Small intestine (tissue), 7 donors: ENCODE results near the gene UVSSA. TPM values are rescaled to one million over a fixed set of nuclear protein-coding genes. Genes with fewer than 3 reads are reported as not detected.
"Not testable (repeated sequence)": the region's sequence is repeated elsewhere in the genome, so short reads cannot be mapped to it uniquely, and the experiment has no call there.

ENCODE experiments used
- DNase-seq, 2 donors: peaks; one replicate each; pipeline versions ENCODE4 v3.0.0 to v3.0.0-alpha.2; 2013
- FAIRE-seq: peaks from 2 replicates; lab custom pipeline; 2012; peaks lifted over from hg19 to GRCh38; lab: Jason Lieb, UNC
- H3K27ac ChIP-seq, 3 donors: one replicate each; pipeline ENCODE4 v1.5.1; 2013; ENCODE audit warnings: low read length in 2 of 3, mild to moderate bottlenecking in 2 of 3, control low read depth in 1 of 3, inconsistent platforms in 1 of 3, low read depth in 1 of 3, moderate library complexity in 1 of 3
- H3K27me3 ChIP-seq, 3 donors: one replicate each; pipeline ENCODE4 v1.6.1; 2013; ENCODE audit warnings: low read length in 3 of 3, inconsistent platforms in 1 of 3; ENCODE audit not compliant: control insufficient read depth in 3 of 3, insufficient read depth in 3 of 3
- H3K36me3 ChIP-seq, 3 donors: one replicate each; pipeline ENCODE4 v1.6.1; 2013; ENCODE audit warnings: low read length in 3 of 3, inconsistent platforms in 1 of 3, low read depth in 1 of 3, mild to moderate bottlenecking in 1 of 3, moderate library complexity in 1 of 3; ENCODE audit not compliant: control insufficient read depth in 3 of 3, insufficient read depth in 2 of 3
- H3K4me1 ChIP-seq, 3 donors: one replicate each; pipeline ENCODE4 v1.6.1; 2013; ENCODE audit warnings: low read length in 2 of 3, inconsistent platforms in 1 of 3, low read depth in 1 of 3, mild to moderate bottlenecking in 1 of 3, moderate library complexity in 1 of 3; ENCODE audit not compliant: control insufficient read depth in 3 of 3, insufficient read depth in 2 of 3
- H3K4me3 ChIP-seq, 3 donors: one replicate each; pipeline ENCODE4 v1.5.1; 2013; ENCODE audit warnings: low read length in 3 of 3, control low read depth in 1 of 3, inconsistent platforms in 1 of 3, low read depth in 1 of 3, mild to moderate bottlenecking in 1 of 3, moderate library complexity in 1 of 3
- H3K9me3 ChIP-seq, 2 donors: one replicate each; pipeline ENCODE4 v1.6.1; 2013; ENCODE audit warnings: low read depth in 1 of 2, low read length in 1 of 2; ENCODE audit not compliant: control insufficient read depth in 2 of 2, insufficient read depth in 1 of 2
- WGBS, 3 donors: extraction: QIAGEN DNeasy Blood & Tissue Kit; methylation state at CpG; one replicate each; pipeline ENCODE4 v1.1.7; 2013; 5-methylcytosine and 5-hydroxymethylcytosine counted together
- polyA plus RNA-seq, 4 donors: library from polyadenylated mRNA; stranded (reverse) in 3 of 4; unstranded in 1 of 4; fragments of 200-250 nt in 3 of 4; fragments of 120-200 nt in 1 of 4; gene quantifications; one replicate each; pipeline versions ENCODE4 v1.2.1 to v1.2.3, GENCODE V29; 2013
- donor health status: healthy with polysubstance abuse.
- donor health status: control.
- donor health status: control.
- donor health status: Bipolar disorder and iron deficiency.
- donor health status: healthy.

The UVSSA gene
- polyA plus RNA-seq, 4 donors: 8.5 to 20.3 (median 9.8) TPM

GRCh38 chr4:1321486-1321885 lies 25.5 kb upstream of the UVSSA start:
- no peaks in the 10 kb centered on the region for H3K27me3 ChIP-seq
- no peaks in the 10 kb centered on the region for H3K9me3 ChIP-seq
- DNase-seq: no peak
- peaks cover 6 to 74% (median 34%) of the 10 kb centered on the region in 3 donors for H3K36me3 ChIP-seq
- 88 to 90% (median 90%) methylated on average over 13 of the region's 13 CpGs for WGBS, 3 donors
- FAIRE-seq: no peak
- no peak overlapping the region for H3K27ac ChIP-seq
- H3K4me1 ChIP-seq: no peaks in the 10 kb centered on the region
- H3K4me3 ChIP-seq: no peak overlapping the region

- Histone ChIP-seq H3K4me1 (no peaks in the 10 kb centered on the region), H3K9me3 (no peaks in the 10 kb centered on the region), H3K27me3 (no peaks in the 10 kb centered on the region), H3K27ac (no peak overlapping the region), H3K4me3 (no peak overlapping the region), H3K36me3 (peaks cover 2 to 77% (median 36%) of the 10 kb centered on the region in 3 donors)
- WGBS, 3 donors: 91 to 97% (median 94%) methylated on average over 18 of the region's 18 CpGs
- DNase-seq (no peak), FAIRE-seq (no peak)
Observed at GRCh38 chr4:1321946-1322650, 24.9 kb upstream of the UVSSA start.

GRCh38 chr4:1323280-1323634 lies 23.8 kb upstream of the UVSSA start:
- Histone ChIP-seq H3K27me3 (no peaks in the 10 kb centered on the region), H3K4me1 (no peaks in the 10 kb centered on the region), H3K9me3 (no peaks in the 10 kb centered on the region), H3K4me3 (no peak overlapping the region), H3K27ac (no peak overlapping the region), H3K36me3 (peaks cover 5 to 77% (median 26%) of the 10 kb centered on the region in 3 donors)
- FAIRE-seq: no peak
- no peak for DNase-seq
- 97 to 98% (median 98%) methylated on average over 8 of the region's 8 CpGs for WGBS, 3 donors

- no peak overlapping the region for H3K27ac ChIP-seq
- no peak for FAIRE-seq
- peaks cover 5 to 77% (median 24%) of the 10 kb centered on the region in 3 donors for H3K36me3 ChIP-seq
- WGBS, 3 donors: 95 to 98% (median 97%) methylated on average over 11 of the region's 11 CpGs
- H3K4me3 ChIP-seq: no peak overlapping the region
- H3K27me3 ChIP-seq: no peaks in the 10 kb centered on the region
- no peak for DNase-seq
- no peaks in the 10 kb centered on the region for H3K9me3 ChIP-seq
- no peaks in the 10 kb centered on the region for H3K4me1 ChIP-seq
Observed at GRCh38 chr4:1323635-1324442, 23.2 kb upstream of the UVSSA start.

GRCh38 chr4:1324443-1325175 lies 22.4 kb upstream of the UVSSA start:
- H3K9me3 ChIP-seq, DNase-seq, H3K4me3 ChIP-seq, FAIRE-seq, H3K27ac ChIP-seq, H3K27me3 ChIP-seq, H3K4me1 ChIP-seq: not testable (repeated sequence)
- peaks cover 9 to 78% (median 23%) of the 10 kb centered on the region in 3 donors for H3K36me3 ChIP-seq
- WGBS, 3 donors: 96 to 98% (median 97%) methylated on average over 20 of the region's 20 CpGs

- Histone ChIP-seq H3K9me3 (no peaks in the 10 kb centered on the region), H3K4me3 (no peak overlapping the region), H3K27ac (no peak overlapping the region), H3K27me3 (no peaks in the 10 kb centered on the region), H3K36me3 (peaks cover 12 to 83% (median 23%) of the 10 kb centered on the region in 3 donors), H3K4me1 (no peaks in the 10 kb centered on the region)
- DNase-seq (no peak), FAIRE-seq (no peak)
- 95 to 98% (median 98%) methylated on average over 11 of the region's 11 CpGs for WGBS, 3 donors
Observed at GRCh38 chr4:1325176-1325480, 21.9 kb upstream of the UVSSA start.

- WGBS, 3 donors: 87 to 90% (median 89%) methylated on average over 34 to 35 of the region's 35 CpGs
- peaks cover 12 to 88% (median 23%) of the 10 kb centered on the region in 3 donors for H3K36me3 ChIP-seq
- no peak for FAIRE-seq
- no peak for DNase-seq
- H3K4me1 ChIP-seq: no peaks in the 10 kb centered on the region
- H3K27me3 ChIP-seq: no peaks in the 10 kb centered on the region
- no peaks in the 10 kb centered on the region for H3K9me3 ChIP-seq
- no peak overlapping the region for H3K27ac ChIP-seq
- no peak overlapping the region for H3K4me3 ChIP-seq
Observed at GRCh38 chr4:1325681-1326635, 21.1 kb upstream of the UVSSA start.
